Neural progenitor cell (in vitro differentiated cells): ENCODE results near the gene RBKS. TPM values are rescaled to one million over a fixed set of nuclear protein-coding genes. Genes with fewer than 3 reads are reported as not detected.

Experiments
- DNase-seq: peaks from one replicate; pipeline ENCODE4 v3.0.0-alpha.2; 2016; ENCODE audit warnings: low spot score
- H2AFZ ChIP-seq: fragments of 200-600 bp; sonication (generic); replicated peaks from 2 replicates; pipeline ENCODE4 v1.6.1; 2016; ENCODE audit warnings: antibody characterized with exemption
- H3F3A ChIP-seq: fragments of 200-600 bp; sonication (generic); 2 replicates; pipeline ENCODE4 v1.6.1; 2016; ENCODE audit warnings: antibody characterized with exemption, low read depth
- H3K27ac ChIP-seq: fragments of 200-600 bp; sonication (generic); 2 replicates; pipeline ENCODE4 v1.5.1; 2016; ENCODE audit warnings: mild to moderate bottlenecking
- H3K27me3 ChIP-seq: fragments of 200-600 bp; sonication (generic); 2 replicates; pipeline ENCODE4 v1.6.1; 2016; ENCODE audit warnings: mild to moderate bottlenecking, moderate library complexity
- H3K36me3 ChIP-seq: fragments of 200-600 bp; sonication (generic); 2 replicates; pipeline ENCODE4 v1.5.1; 2016
- H3K4me1 ChIP-seq: fragments of 200-600 bp; sonication (generic); 2 replicates; pipeline ENCODE4 v1.6.1; 2016; ENCODE audit warnings: mixed run types
- H3K4me2 ChIP-seq: fragments of 200-600 bp; sonication (generic); 2 replicates; pipeline ENCODE4 v1.6.1; 2016
- H3K4me3 ChIP-seq: fragments of 200-600 bp; sonication (generic); 2 replicates; pipeline ENCODE4 v1.5.1; 2016
- H3K79me2 ChIP-seq: fragments of 200-600 bp; sonication (generic); 2 replicates; pipeline ENCODE4 v1.6.1; 2016; ENCODE audit warnings: low read depth
- H3K9ac ChIP-seq: fragments of 200-600 bp; sonication (generic); 2 replicates; pipeline ENCODE4 v1.6.1; 2016
- H3K9me3 ChIP-seq: fragments of 200-600 bp; sonication (generic); 2 replicates; pipeline ENCODE4 v1.5.1; 2016; ENCODE audit warnings: low read depth
- H4K20me1 ChIP-seq: fragments of 200-600 bp; sonication (generic); 2 replicates; pipeline ENCODE4 v1.6.1; 2016; ENCODE audit warnings: low read depth
- H3K27ac Mint-ChIP-seq: 3 replicates; pipeline ENCODE4 v1.8.0; 2021; ENCODE audit warnings: mixed read lengths
- H3K27me3 Mint-ChIP-seq: 2 replicates; pipeline ENCODE4 v1.8.0; 2022; ENCODE audit warnings: low read depth, mild to moderate bottlenecking, inconsistent platforms, moderate library complexity, mixed read lengths; ENCODE audit not compliant: insufficient read depth
- H3K36me3 Mint-ChIP-seq: 3 replicates; pipeline ENCODE4 v1.8.0; 2021; ENCODE audit warnings: mixed read lengths
- H3K4me1 Mint-ChIP-seq: 3 replicates; pipeline ENCODE4 v1.8.0; 2021; ENCODE audit warnings: mixed read lengths
- H3K4me3 Mint-ChIP-seq: 3 replicates; pipeline ENCODE4 v1.8.0; 2021; ENCODE audit warnings: mild to moderate bottlenecking, moderate library complexity, mixed read lengths
- H3K9me3 Mint-ChIP-seq: 3 replicates; pipeline ENCODE4 v1.8.0; 2020; ENCODE audit warnings: mixed read lengths
- EZH2 ChIP-seq: fragments of 200-600 bp; sonication (generic); IDR thresholded peaks from 2 replicates; pipeline ENCODE4 v1.6.1; 2017; ENCODE audit warnings: antibody characterized with exemption, mild to moderate bottlenecking, moderate library complexity
- EZH2phosphoT487 ChIP-seq: fragments of 200-600 bp; sonication (generic); IDR thresholded peaks from 2 replicates; pipeline ENCODE4 v1.6.1; 2017; ENCODE audit warnings: antibody characterized with exemption
- total RNA-seq: library from RNA; depleted of rRNA; stranded (reverse); fragments of >200 nt; gene quantifications from 2 replicates; pipeline ENCODE4 v1.2.3, GENCODE V29; 2015; ENCODE audit warnings: low replicate concordance
- TF ChIP-seq, protein P1 (sequence below): fragments of 200-600 bp; sonication (generic); IDR thresholded peaks from 2 replicates; pipeline ENCODE4 v1.5.1; 2017; ENCODE audit warnings: antibody characterized with exemption, mild to moderate bottlenecking

RBKS gene
- total RNA-seq, 1 donor from 2014 or later, result 8.5 TPM

DNA sequence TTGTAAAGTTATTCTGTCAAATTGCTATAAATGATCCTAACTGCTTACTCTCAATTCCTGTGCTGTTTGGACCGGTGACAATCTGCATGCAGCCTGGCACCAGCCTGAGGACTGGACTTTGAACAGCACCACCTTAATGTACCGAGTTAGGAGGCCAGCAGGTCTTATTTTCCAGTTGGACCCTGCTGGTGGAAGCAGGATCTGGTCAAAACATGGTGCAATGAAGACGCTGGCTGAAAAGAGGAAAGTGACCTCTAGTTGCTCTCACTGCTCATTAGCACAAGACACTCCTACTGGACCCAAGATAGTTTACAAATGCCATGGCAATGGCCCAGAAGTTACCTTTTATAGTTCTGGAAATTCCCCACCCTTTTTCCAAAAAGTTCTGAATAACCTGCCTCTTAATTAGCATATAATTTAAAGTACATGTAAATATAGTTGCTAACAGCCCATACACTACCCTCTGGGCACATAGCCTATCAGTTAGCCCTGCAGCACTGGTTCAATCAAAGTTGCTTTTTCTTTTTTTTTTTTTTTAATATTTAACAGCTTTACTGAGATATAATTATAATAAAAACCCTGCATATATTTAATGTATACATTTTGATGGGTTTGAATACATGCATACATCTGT lies 35.8 kb downstream of the RBKS start:
- Mint-ChIP-seq H3K4me1 (no peaks in the 10 kb centered on the region), H3K27ac (no peak overlapping the region), H3K36me3 (no peaks in the 10 kb centered on the region), H3K27me3 (no peaks in the 10 kb centered on the region), H3K9me3 (peaks cover 16% of the 10 kb centered on the region), H3K4me3 (no peak overlapping the region)
- Histone ChIP-seq H3K9ac (no peak overlapping the region), H3K4me2 (no peak overlapping the region), H3K27me3 (no peaks in the 10 kb centered on the region), H3K9me3 (peaks cover 8% of the 10 kb centered on the region), H3K4me3 (no peak overlapping the region), H3K27ac (no peak overlapping the region), H3K36me3 (no peaks in the 10 kb centered on the region), H4K20me1 (no peaks in the 10 kb centered on the region), H3K4me1 (no peaks in the 10 kb centered on the region), H2AFZ (no peak overlapping the region), H3K79me2 (no peaks in the 10 kb centered on the region), H3F3A (no peaks in the 10 kb centered on the region)
- no peak for TF ChIP-seq EZH2
- TF ChIP-seq, protein P1, sequence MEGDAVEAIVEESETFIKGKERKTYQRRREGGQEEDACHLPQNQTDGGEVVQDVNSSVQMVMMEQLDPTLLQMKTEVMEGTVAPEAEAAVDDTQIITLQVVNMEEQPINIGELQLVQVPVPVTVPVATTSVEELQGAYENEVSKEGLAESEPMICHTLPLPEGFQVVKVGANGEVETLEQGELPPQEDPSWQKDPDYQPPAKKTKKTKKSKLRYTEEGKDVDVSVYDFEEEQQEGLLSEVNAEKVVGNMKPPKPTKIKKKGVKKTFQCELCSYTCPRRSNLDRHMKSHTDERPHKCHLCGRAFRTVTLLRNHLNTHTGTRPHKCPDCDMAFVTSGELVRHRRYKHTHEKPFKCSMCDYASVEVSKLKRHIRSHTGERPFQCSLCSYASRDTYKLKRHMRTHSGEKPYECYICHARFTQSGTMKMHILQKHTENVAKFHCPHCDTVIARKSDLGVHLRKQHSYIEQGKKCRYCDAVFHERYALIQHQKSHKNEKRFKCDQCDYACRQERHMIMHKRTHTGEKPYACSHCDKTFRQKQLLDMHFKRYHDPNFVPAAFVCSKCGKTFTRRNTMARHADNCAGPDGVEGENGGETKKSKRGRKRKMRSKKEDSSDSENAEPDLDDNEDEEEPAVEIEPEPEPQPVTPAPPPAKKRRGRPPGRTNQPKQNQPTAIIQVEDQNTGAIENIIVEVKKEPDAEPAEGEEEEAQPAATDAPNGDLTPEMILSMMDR, result no peak
- no peak for TF ChIP-seq EZH2phosphoT487
- DNase-seq, result no peak

DNA sequence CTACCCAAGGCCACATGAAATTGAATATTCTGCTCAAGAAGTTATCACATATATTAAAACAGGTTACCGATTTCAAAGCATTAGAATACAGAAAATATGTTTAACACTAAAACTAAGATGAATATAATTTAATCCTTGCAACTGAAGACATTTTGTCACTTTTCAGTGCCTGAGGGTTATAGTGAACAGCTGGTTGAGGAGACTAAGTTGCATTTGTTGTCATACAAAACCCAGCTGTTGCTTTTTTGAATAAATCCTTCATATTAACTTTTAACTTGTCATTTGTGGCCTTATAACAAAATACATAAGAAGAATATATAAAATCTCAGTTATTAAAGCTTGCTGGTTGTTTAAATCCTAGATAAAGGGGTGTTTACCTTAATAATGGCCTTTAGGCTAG lies 37.5 kb downstream of the RBKS start:
- Histone ChIP-seq H3F3A (no peaks in the 10 kb centered on the region), H2AFZ (no peak overlapping the region), H3K4me1 (no peaks in the 10 kb centered on the region), H3K36me3 (no peaks in the 10 kb centered on the region), H3K79me2 (no peaks in the 10 kb centered on the region), H3K9ac (no peak overlapping the region), H3K27ac (no peak overlapping the region), H3K27me3 (no peaks in the 10 kb centered on the region), H3K4me3 (no peak overlapping the region), H3K4me2 (no peak overlapping the region), H4K20me1 (no peaks in the 10 kb centered on the region), H3K9me3 (peaks cover 4% of the 10 kb centered on the region)
- no peak overlapping the region for H3K27ac Mint-ChIP-seq
- H3K36me3 Mint-ChIP-seq, result no peaks in the 10 kb centered on the region
- no peak overlapping the region for H3K4me3 Mint-ChIP-seq
- peaks cover 12% of the 10 kb centered on the region for H3K9me3 Mint-ChIP-seq
- no peaks in the 10 kb centered on the region for H3K4me1 Mint-ChIP-seq
- TF ChIP-seq, protein P1, result no peak
- TF ChIP-seq EZH2 (no peak), EZH2phosphoT487 (no peak)
- no peaks in the 10 kb centered on the region for H3K27me3 Mint-ChIP-seq
- no peak for DNase-seq

DNA sequence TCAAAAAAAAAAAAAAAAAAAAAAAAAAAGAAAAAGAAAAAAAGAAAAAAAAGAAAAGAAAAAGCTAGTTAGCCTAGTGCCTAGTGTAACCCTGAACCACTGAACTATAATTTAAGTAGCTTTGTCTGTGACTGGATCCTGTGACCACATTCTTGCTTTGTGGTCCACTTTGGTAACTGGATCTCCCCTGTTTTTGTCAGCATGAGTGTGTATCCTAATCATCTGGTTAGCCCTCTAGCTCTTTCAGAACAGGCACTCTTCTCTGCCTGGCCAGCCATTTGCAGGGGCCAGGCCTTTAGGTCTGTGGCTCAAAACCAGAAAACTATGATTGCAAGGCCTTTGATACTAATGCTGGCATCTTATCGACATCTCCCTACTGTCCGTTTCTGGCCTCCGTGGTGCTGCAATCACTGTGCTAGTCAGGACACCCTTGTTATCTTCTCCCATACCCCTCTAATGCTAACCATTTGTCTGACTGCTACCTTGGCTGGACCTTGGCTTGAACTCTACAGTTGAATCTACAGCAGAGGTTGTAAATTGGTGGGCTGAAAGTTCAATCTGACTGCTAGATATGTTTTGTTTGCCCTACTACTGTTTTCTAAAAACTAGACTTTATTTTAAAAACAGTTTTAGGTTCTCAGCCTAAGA lies 40.5 kb downstream of the RBKS start:
- DNase-seq, result no peak
- Mint-ChIP-seq H3K27ac (no peak overlapping the region), H3K4me3 (no peak overlapping the region), H3K9me3 (no peaks in the 10 kb centered on the region), H3K27me3 (no peaks in the 10 kb centered on the region), H3K36me3 (no peaks in the 10 kb centered on the region), H3K4me1 (no peaks in the 10 kb centered on the region)
- no peaks in the 10 kb centered on the region for H3F3A ChIP-seq
- H2AFZ ChIP-seq, result no peak overlapping the region
- no peak overlapping the region for H3K4me2 ChIP-seq
- no peaks in the 10 kb centered on the region for H3K36me3 ChIP-seq
- H4K20me1 ChIP-seq, result no peaks in the 10 kb centered on the region
- H3K4me3 ChIP-seq, result no peak overlapping the region
- H3K9ac ChIP-seq, result no peak overlapping the region
- H3K79me2 ChIP-seq, result no peaks in the 10 kb centered on the region
- H3K27me3 ChIP-seq, result no peaks in the 10 kb centered on the region
- TF ChIP-seq EZH2 (no peak), EZH2phosphoT487 (no peak)
- TF ChIP-seq, protein P1, result no peak
- H3K9me3 ChIP-seq, result no peaks in the 10 kb centered on the region
- H3K27ac ChIP-seq, result no peak overlapping the region
- no peaks in the 10 kb centered on the region for H3K4me1 ChIP-seq
